Measurements from ENCODE around the gene RIOK2. TPM values are rescaled to one million over a fixed set of nuclear protein-coding genes. Genes with fewer than 3 reads are reported as not detected.

Gene RIOK2
- total RNA-seq, 1 donor = 27.5 TPM

DNA sequence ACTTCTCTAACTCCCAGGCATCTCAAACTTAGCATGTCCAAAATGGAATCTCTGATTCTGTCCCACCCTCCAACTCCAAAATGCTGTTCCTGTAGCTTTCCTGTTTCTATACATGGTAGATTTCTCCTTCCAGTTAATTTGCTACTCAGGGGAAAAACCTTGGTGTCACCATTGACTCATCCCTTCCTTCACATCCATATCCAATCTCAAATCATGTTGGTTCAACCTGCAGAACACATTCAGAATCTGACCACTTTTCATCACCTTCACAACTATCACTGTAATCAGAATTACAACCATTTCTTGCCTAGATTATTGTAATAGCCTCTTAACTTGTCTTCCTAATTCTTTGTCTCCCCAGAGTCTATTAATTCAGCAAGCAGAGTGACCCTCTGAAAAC, 10.8 kb downstream of the RIOK2 start:
- no peak overlapping the region for H3K4me3 ChIP-seq (ENCODE audit: low read depth, low read length)
- TF ChIP-seq, protein P1, sequence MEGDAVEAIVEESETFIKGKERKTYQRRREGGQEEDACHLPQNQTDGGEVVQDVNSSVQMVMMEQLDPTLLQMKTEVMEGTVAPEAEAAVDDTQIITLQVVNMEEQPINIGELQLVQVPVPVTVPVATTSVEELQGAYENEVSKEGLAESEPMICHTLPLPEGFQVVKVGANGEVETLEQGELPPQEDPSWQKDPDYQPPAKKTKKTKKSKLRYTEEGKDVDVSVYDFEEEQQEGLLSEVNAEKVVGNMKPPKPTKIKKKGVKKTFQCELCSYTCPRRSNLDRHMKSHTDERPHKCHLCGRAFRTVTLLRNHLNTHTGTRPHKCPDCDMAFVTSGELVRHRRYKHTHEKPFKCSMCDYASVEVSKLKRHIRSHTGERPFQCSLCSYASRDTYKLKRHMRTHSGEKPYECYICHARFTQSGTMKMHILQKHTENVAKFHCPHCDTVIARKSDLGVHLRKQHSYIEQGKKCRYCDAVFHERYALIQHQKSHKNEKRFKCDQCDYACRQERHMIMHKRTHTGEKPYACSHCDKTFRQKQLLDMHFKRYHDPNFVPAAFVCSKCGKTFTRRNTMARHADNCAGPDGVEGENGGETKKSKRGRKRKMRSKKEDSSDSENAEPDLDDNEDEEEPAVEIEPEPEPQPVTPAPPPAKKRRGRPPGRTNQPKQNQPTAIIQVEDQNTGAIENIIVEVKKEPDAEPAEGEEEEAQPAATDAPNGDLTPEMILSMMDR (IDR thresholded peaks at IDR 0.05; ENCODE audit: insufficient read depth, low read length) = no peak
- no peak for DNase-seq (ENCODE audit: low read depth)

- H3K4me3 ChIP-seq (ENCODE audit: low read depth, low read length) = no peak overlapping the region
- TF ChIP-seq, protein P1 (IDR thresholded peaks at IDR 0.05; ENCODE audit: insufficient read depth, low read length) = no peak
These were observed 11.3 kb downstream of the RIOK2 start for GRCh38 chr5:97171703-97172102.

GRCh38 chr5:97167435-97167834, 15.6 kb downstream of the RIOK2 start:
- no peak for DNase-seq (ENCODE audit: low read depth)
- H3K4me3 ChIP-seq (ENCODE audit: low read depth, low read length) = no peak overlapping the region
- TF ChIP-seq, protein P1 (IDR thresholded peaks at IDR 0.05; ENCODE audit: insufficient read depth, low read length) = no peak

More at GRCh38 chr5:97171703-97172102, 11.3 kb downstream of the RIOK2 start:
- no peak for DNase-seq (ENCODE audit: low read depth)

DNA sequence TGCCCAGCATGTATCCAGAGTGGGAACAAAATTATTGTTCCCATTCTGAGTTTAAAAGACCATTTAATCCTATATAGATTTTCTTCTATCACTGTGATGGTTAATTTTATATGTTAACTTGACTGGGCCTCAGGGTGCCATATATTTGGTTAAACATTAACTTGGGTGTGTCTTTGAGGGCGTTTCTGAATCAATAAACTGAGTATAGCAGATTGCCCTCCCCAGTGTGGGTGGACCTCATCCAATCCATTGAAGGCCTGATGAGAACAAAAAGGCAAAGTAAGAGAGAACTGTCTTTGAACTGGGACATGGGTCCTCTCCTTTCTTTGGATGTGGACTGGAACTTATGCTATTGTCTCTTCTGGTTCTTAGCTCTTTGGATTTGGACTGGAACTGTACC, 17.3 kb downstream of the RIOK2 start:
- TF ChIP-seq, protein P1 (IDR thresholded peaks at IDR 0.05; ENCODE audit: insufficient read depth, low read length) = no peak
- H3K4me3 ChIP-seq (ENCODE audit: low read depth, low read length) = no peak overlapping the region
- no peak for DNase-seq (ENCODE audit: low read depth)

GRCh38 chr5:97164846-97165245, 18.2 kb downstream of the RIOK2 start:
- DNase-seq (ENCODE audit: low read depth) = no peak
- H3K4me3 ChIP-seq (ENCODE audit: low read depth, low read length) = no peak overlapping the region
- TF ChIP-seq, protein P1 (IDR thresholded peaks at IDR 0.05; ENCODE audit: insufficient read depth, low read length) = no peak

- TF ChIP-seq, protein P1 (IDR thresholded peaks at IDR 0.05; ENCODE audit: insufficient read depth, low read length) = no peak
- no peak for DNase-seq (ENCODE audit: low read depth)
- H3K4me3 ChIP-seq (ENCODE audit: low read depth, low read length) = no peak overlapping the region
These were observed 19.2 kb downstream of the RIOK2 start for GRCh38 chr5:97163790-97164285.

DNA sequence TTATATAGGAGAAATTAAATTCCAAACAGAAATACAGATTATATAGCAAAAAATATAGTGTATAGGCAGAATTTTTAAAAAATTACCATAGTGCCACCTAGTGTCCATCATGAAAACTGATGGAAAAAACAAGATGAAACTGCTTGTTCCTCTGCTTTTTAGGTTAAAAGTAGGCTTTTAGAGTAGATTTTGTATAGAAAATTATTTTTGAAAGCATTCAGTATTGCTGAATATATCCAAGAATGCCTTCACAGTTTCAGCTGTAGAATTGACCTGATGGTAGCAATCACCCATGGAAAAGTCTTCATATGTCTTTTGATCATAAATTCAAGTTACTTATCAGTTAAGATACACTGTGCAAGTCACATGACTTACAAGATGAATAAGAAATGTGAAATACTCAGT, 19.7 kb downstream of the RIOK2 start:
- TF ChIP-seq, protein P1 (IDR thresholded peaks at IDR 0.05; ENCODE audit: insufficient read depth, low read length) = peak; percentile 53
- H3K4me3 ChIP-seq (ENCODE audit: low read depth, low read length) = no peak overlapping the region
- peak; percentile 47 for DNase-seq (ENCODE audit: low read depth)

All from fibroblast of the aortic adventitia (primary cell).